Renal cortical epithelial cell (primary cell): Measurements from ENCODE around the gene GSTCD. TPM values are rescaled to one million over a fixed set of nuclear protein-coding genes. Genes with fewer than 3 reads are reported as not detected.
"Not testable (repeated sequence)": the region's sequence is repeated elsewhere in the genome, so short reads cannot be mapped to it uniquely, and the experiment has no call there.

ENCODE experiments used
- DNase-seq: peaks from one replicate; pipeline ENCODE4 v3.0.0-alpha.2; 2011; ENCODE audit warnings: low read depth
- total RNA-seq: library from RNA; depleted of rRNA; stranded (reverse); fragments of >200 nt; gene quantifications from 2 replicates; pipeline ENCODE4 v1.2.3, GENCODE V29; 2014

GSTCD gene
- total RNA-seq, 1 donor from 2014 or later: 36.3 TPM

GRCh38 chr4:105805501-105806120, 97.0 kb downstream of the GSTCD start:
- DNase-seq: no peak

- no peak for DNase-seq
These were observed 98.9 kb downstream of the GSTCD start for GRCh38 chr4:105807496-105807895.

- DNase-seq: no peak
These were observed 99.6 kb downstream of the GSTCD start for GRCh38 chr4:105808030-105808749.

GRCh38 chr4:105808750-105809041, 100.1 kb downstream of the GSTCD start:
- peak; percentile 21 for DNase-seq

- DNase-seq: no peak
These were observed 107.1 kb downstream of the GSTCD start for GRCh38 chr4:105815701-105816100.

GRCh38 chr4:105822061-105822460, 113.5 kb downstream of the GSTCD start:
- no peak for DNase-seq

- DNase-seq: no peak
These were observed 119.5 kb downstream of the GSTCD start for GRCh38 chr4:105828074-105828473.

GRCh38 chr4:105831189-105831588, 122.6 kb downstream of the GSTCD start:
- no peak for DNase-seq

GRCh38 chr4:105835177-105835576, 126.6 kb downstream of the GSTCD start:
- no peak for DNase-seq

- no peak for DNase-seq
These were observed 128.0 kb downstream of the GSTCD start for GRCh38 chr4:105836537-105836936.

- DNase-seq: no peak
These were observed 128.5 kb downstream of the GSTCD start for GRCh38 chr4:105837037-105837436.

GRCh38 chr4:105838082-105838481, 129.5 kb downstream of the GSTCD start:
- DNase-seq: no peak

- no peak for DNase-seq
These were observed 132.0 kb downstream of the GSTCD start for GRCh38 chr4:105840426-105841174.

GRCh38 chr4:105843941-105844340, 135.4 kb downstream of the GSTCD start:
- DNase-seq: no peak

GRCh38 chr4:105845559-105845958, 137.0 kb downstream of the GSTCD start:
- DNase-seq: no peak

GRCh38 chr4:105848359-105848758, 139.8 kb downstream of the GSTCD start:
- not testable (repeated sequence) for DNase-seq

- peak; percentile 6 for DNase-seq
These were observed 142.6 kb downstream of the GSTCD start for GRCh38 chr4:105851196-105851595.

GRCh38 chr4:105852230-105852629, 143.6 kb downstream of the GSTCD start:
- DNase-seq: not testable (repeated sequence)

- DNase-seq: no peak
These were observed 150.0 kb downstream of the GSTCD start for GRCh38 chr4:105858466-105859040.

- peak; percentile 83 for DNase-seq
These were observed 150.6 kb downstream of the GSTCD start for GRCh38 chr4:105859233-105859632.

- DNase-seq: no peak
These were observed 162.4 kb downstream of the GSTCD start for GRCh38 chr4:105870963-105871362.

- no peak for DNase-seq
These were observed 163.4 kb downstream of the GSTCD start for GRCh38 chr4:105871997-105872396.

- no peak for DNase-seq
These were observed 166.6 kb downstream of the GSTCD start for GRCh38 chr4:105875233-105875632.
